Amniotic epithelial cell (primary cell): ENCODE results near the gene FRYL.
"Not testable (repeated sequence)": the region's sequence is repeated elsewhere in the genome, so short reads cannot be mapped to it uniquely, and the experiment has no call there.

Experiments
- DNase-seq: peaks from one replicate; pipeline ENCODE4 v3.0.0-alpha.2; 2010; ENCODE audit warnings: low read depth

FRYL gene

GRCh38 chr4:48779998-48780864, at the start of gene FRYL:
TSS of gene FRYL (minus strand) at chr4:48780279. CDS start at chr4:48634410, 145,869 bp downstream.
- DNase-seq, result peak; percentile 99

GRCh38 chr4:48827622-48828021, 47.5 kb upstream of the FRYL start:
- DNase-seq, result no peak

- DNase-seq, result not testable (repeated sequence)
Measured at GRCh38 chr4:48821431-48821830, 41.4 kb upstream of the FRYL start.

GRCh38 chr4:48816971-48817370, 36.9 kb upstream of the FRYL start:
- DNase-seq, result no peak

GRCh38 chr4:48816297-48816696, 36.2 kb upstream of the FRYL start:
- not testable (repeated sequence) for DNase-seq

- DNase-seq, result no peak
Measured at GRCh38 chr4:48815483-48815882, 35.4 kb upstream of the FRYL start.

- no peak for DNase-seq
Measured at GRCh38 chr4:48813964-48814363, 33.9 kb upstream of the FRYL start.

GRCh38 chr4:48812866-48813265, 32.8 kb upstream of the FRYL start:
- no peak for DNase-seq

- DNase-seq, result no peak
Measured at GRCh38 chr4:48804584-48805301, 24.7 kb upstream of the FRYL start.

- no peak for DNase-seq
Measured at GRCh38 chr4:48801016-48801715, 21.1 kb upstream of the FRYL start.

- DNase-seq, result not testable (repeated sequence)
Measured at GRCh38 chr4:48800155-48800554, 20.1 kb upstream of the FRYL start.

GRCh38 chr4:48799157-48799556, 19.1 kb upstream of the FRYL start:
- DNase-seq, result no peak

- no peak for DNase-seq
Measured at GRCh38 chr4:48798117-48798516, 18.0 kb upstream of the FRYL start.

- DNase-seq, result no peak
Measured at GRCh38 chr4:48796927-48797679, 17.0 kb upstream of the FRYL start.

- DNase-seq, result no peak
Measured at GRCh38 chr4:48796191-48796926, 16.3 kb upstream of the FRYL start.

- DNase-seq, result no peak
Measured at GRCh38 chr4:48795108-48795507, 15.0 kb upstream of the FRYL start.

GRCh38 chr4:48792348-48793006, 12.4 kb upstream of the FRYL start:
- DNase-seq, result peak; percentile 20

GRCh38 chr4:48791313-48791712, 11.2 kb upstream of the FRYL start:
- no peak for DNase-seq

- no peak for DNase-seq
Measured at GRCh38 chr4:48790561-48790960, 10.5 kb upstream of the FRYL start.

- no peak for DNase-seq
Measured at GRCh38 chr4:48787056-48787455, 7.0 kb upstream of the FRYL start.

GRCh38 chr4:48786549-48786948, 6.5 kb upstream of the FRYL start:
- peak; percentile 35 for DNase-seq
